ENCODE results near the gene SLC26A1. TPM values are rescaled to one million over a fixed set of nuclear protein-coding genes. Genes with fewer than 3 reads are reported as not detected.

SLC26A1 gene
- polyA plus RNA-seq, 1 donor from 2014 or later: 0.12 TPM

GRCh38 chr4:1035510-1035909, 42.3 kb upstream of the SLC26A1 start:
- Histone ChIP-seq H3K9ac (ENCODE audit: low read length) (no peak overlapping the region), H3K4me3 (ENCODE audit: low read length) (no peak overlapping the region), H3F3A (ENCODE audit: insufficient read depth, low read length, poor library complexity, severe bottlenecking) (no peaks in the 10 kb centered on the region), H3K36me3 (ENCODE audit: insufficient read depth, low read length) (no peaks in the 10 kb centered on the region), H3K27ac (ENCODE audit: low read length) (no peak overlapping the region), H3K9me3 (ENCODE audit: low read length) (no peaks in the 10 kb centered on the region), H4K20me1 (ENCODE audit: insufficient read depth) (no peaks in the 10 kb centered on the region), H3K79me2 (replicated peaks; ENCODE audit: insufficient read depth, low read length) (no peaks in the 10 kb centered on the region), H3K4me2 (ENCODE audit: low read length) (no peak overlapping the region), H2AFZ (ENCODE audit: low read depth, low read length) (no peak overlapping the region), H3K27me3 (ENCODE audit: insufficient read depth, low read depth, low read length) (no peaks in the 10 kb centered on the region), H3K9me2 (ENCODE audit: insufficient read depth, low read length) (no peaks in the 10 kb centered on the region)
- TF ChIP-seq TAF1 (IDR thresholded peaks at IDR 0.05; ENCODE audit: low read depth): no peak
- no peak for TF ChIP-seq REST (IDR thresholded peaks at IDR 0.05; ENCODE audit: borderline replicate concordance)
- no peak for TF ChIP-seq EZH2 (IDR thresholded peaks at IDR 0.05; ENCODE audit: borderline replicate concordance, insufficient read depth, low read length, poor library complexity, severe bottlenecking)

- Histone ChIP-seq H3K27me3 (ENCODE audit: insufficient read depth, low read depth, low read length) (no peaks in the 10 kb centered on the region), H3K79me2 (replicated peaks; ENCODE audit: insufficient read depth, low read length) (no peaks in the 10 kb centered on the region), H3K36me3 (ENCODE audit: insufficient read depth, low read length) (no peaks in the 10 kb centered on the region), H3K9ac (ENCODE audit: low read length) (no peak overlapping the region), H3K4me3 (ENCODE audit: low read length) (no peak overlapping the region), H3K27ac (ENCODE audit: low read length) (no peak overlapping the region), H3K9me2 (ENCODE audit: insufficient read depth, low read length) (no peaks in the 10 kb centered on the region), H2AFZ (ENCODE audit: low read depth, low read length) (no peak overlapping the region), H3K4me2 (ENCODE audit: low read length) (no peak overlapping the region), H4K20me1 (ENCODE audit: insufficient read depth) (no peaks in the 10 kb centered on the region), H3K9me3 (ENCODE audit: low read length) (no peaks in the 10 kb centered on the region), H3F3A (ENCODE audit: insufficient read depth, low read length, poor library complexity, severe bottlenecking) (no peaks in the 10 kb centered on the region)
- TF ChIP-seq RAD21 (conservative IDR thresholded peaks at IDR 0.05): no peak
- no peak for TF ChIP-seq EZH2 (IDR thresholded peaks at IDR 0.05; ENCODE audit: borderline replicate concordance, insufficient read depth, low read length, poor library complexity, severe bottlenecking)
- no peak for TF ChIP-seq POLR2AphosphoS5 (IDR thresholded peaks at IDR 0.05)
- no peak for TF ChIP-seq CTCF (IDR thresholded peaks at IDR 0.05; ENCODE audit: poor library complexity, severe bottlenecking)
- no peak for TF ChIP-seq SMC3 (conservative IDR thresholded peaks at IDR 0.05; ENCODE audit: poor library complexity)
- no peak for TF ChIP-seq TAF1 (IDR thresholded peaks at IDR 0.05; ENCODE audit: low read depth)
Measured at GRCh38 chr4:1033840-1034551, 40.8 kb upstream of the SLC26A1 start.

GRCh38 chr4:1032861-1033260, 39.7 kb upstream of the SLC26A1 start:
- Histone ChIP-seq H3K27ac (ENCODE audit: low read length) (no peak overlapping the region), H3K27me3 (ENCODE audit: insufficient read depth, low read depth, low read length) (no peaks in the 10 kb centered on the region), H3K79me2 (replicated peaks; ENCODE audit: insufficient read depth, low read length) (no peaks in the 10 kb centered on the region), H3K4me2 (ENCODE audit: low read length) (no peak overlapping the region), H2AFZ (ENCODE audit: low read depth, low read length) (no peak overlapping the region), H3K36me3 (ENCODE audit: insufficient read depth, low read length) (no peaks in the 10 kb centered on the region), H3K9ac (ENCODE audit: low read length) (no peak overlapping the region), H3K9me3 (ENCODE audit: low read length) (no peaks in the 10 kb centered on the region), H3K9me2 (ENCODE audit: insufficient read depth, low read length) (no peaks in the 10 kb centered on the region), H3K4me3 (ENCODE audit: low read length) (no peak overlapping the region), H3F3A (ENCODE audit: insufficient read depth, low read length, poor library complexity, severe bottlenecking) (no peaks in the 10 kb centered on the region), H4K20me1 (ENCODE audit: insufficient read depth) (no peaks in the 10 kb centered on the region)
- no peak for TF ChIP-seq CTCF (IDR thresholded peaks at IDR 0.05; ENCODE audit: poor library complexity, severe bottlenecking)
- TF ChIP-seq MXI1 (conservative IDR thresholded peaks at IDR 0.05; ENCODE audit: poor library complexity, severe bottlenecking): no peak
- TF ChIP-seq EP300 (conservative IDR thresholded peaks at IDR 0.05; ENCODE audit: poor library complexity, severe bottlenecking): no peak
- TF ChIP-seq RAD21 (conservative IDR thresholded peaks at IDR 0.05): no peak
- TF ChIP-seq EZH2 (IDR thresholded peaks at IDR 0.05; ENCODE audit: borderline replicate concordance, insufficient read depth, low read length, poor library complexity, severe bottlenecking): no peak
- no peak for TF ChIP-seq REST (IDR thresholded peaks at IDR 0.05; ENCODE audit: borderline replicate concordance)
- no peak for TF ChIP-seq TAF1 (IDR thresholded peaks at IDR 0.05; ENCODE audit: low read depth)
- no peak for TF ChIP-seq SMC3 (conservative IDR thresholded peaks at IDR 0.05; ENCODE audit: poor library complexity)
- no peak for TF ChIP-seq POLR2AphosphoS5 (IDR thresholded peaks at IDR 0.05)

All from neural cell (in vitro differentiated cells).